GM13977 (cell line): ENCODE measurements around the gene LSG1.

Source experiments
- DNase-seq: peaks from one replicate; pipeline ENCODE4 v3.0.0; 2012; ENCODE audit warnings: low spot score
- in situ Hi-C: fragments of 300-500 bp; cut with MboI; formaldehyde crosslinking; loops from one replicate; pipeline ENCODE4 v1.12.0; 2022; ENCODE audit warnings: low sequenced_read_pairs, low pct_unique_long_range_greater_than_20kb, mixed read lengths, inconsistent platforms; ENCODE audit not compliant: unreplicated experiment
- TF ChIP-seq, protein P1 (sequence below): IDR thresholded peaks from 2 replicates; pipeline ENCODE4 v1.5.1; 2012; ENCODE audit warnings: mild to moderate bottlenecking, control low read depth; ENCODE audit not compliant: insufficient read depth; ENCODE audit errors: extremely low read depth, missing control alignments

Gene LSG1

GRCh38 chr3:194702545-194702944 lies 30.6 kb upstream of the LSG1 start:
- no peak for DNase-seq
- TF ChIP-seq, protein P1, sequence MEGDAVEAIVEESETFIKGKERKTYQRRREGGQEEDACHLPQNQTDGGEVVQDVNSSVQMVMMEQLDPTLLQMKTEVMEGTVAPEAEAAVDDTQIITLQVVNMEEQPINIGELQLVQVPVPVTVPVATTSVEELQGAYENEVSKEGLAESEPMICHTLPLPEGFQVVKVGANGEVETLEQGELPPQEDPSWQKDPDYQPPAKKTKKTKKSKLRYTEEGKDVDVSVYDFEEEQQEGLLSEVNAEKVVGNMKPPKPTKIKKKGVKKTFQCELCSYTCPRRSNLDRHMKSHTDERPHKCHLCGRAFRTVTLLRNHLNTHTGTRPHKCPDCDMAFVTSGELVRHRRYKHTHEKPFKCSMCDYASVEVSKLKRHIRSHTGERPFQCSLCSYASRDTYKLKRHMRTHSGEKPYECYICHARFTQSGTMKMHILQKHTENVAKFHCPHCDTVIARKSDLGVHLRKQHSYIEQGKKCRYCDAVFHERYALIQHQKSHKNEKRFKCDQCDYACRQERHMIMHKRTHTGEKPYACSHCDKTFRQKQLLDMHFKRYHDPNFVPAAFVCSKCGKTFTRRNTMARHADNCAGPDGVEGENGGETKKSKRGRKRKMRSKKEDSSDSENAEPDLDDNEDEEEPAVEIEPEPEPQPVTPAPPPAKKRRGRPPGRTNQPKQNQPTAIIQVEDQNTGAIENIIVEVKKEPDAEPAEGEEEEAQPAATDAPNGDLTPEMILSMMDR, result no peak
- in situ Hi-C loops, result no loop called here

GRCh38 chr3:194696702-194697101 lies 24.7 kb upstream of the LSG1 start:
- TF ChIP-seq, protein P1, result no peak
- in situ Hi-C loops, result loop anchor here (25.0 kb wide), 2 partner anchors 266 to 841 kb away; partner anchors contain the start of gene PPP1R2
- no peak for DNase-seq

- TF ChIP-seq, protein P1, result no peak
- peak; percentile 82 for DNase-seq
- in situ Hi-C loops, result loop anchor here (25.0 kb wide), 2 partner anchors 271 to 846 kb away; partner anchors contain the start of gene PPP1R2
Measured at GRCh38 chr3:194691481-194692283, 19.7 kb upstream of the LSG1 start.

DNA sequence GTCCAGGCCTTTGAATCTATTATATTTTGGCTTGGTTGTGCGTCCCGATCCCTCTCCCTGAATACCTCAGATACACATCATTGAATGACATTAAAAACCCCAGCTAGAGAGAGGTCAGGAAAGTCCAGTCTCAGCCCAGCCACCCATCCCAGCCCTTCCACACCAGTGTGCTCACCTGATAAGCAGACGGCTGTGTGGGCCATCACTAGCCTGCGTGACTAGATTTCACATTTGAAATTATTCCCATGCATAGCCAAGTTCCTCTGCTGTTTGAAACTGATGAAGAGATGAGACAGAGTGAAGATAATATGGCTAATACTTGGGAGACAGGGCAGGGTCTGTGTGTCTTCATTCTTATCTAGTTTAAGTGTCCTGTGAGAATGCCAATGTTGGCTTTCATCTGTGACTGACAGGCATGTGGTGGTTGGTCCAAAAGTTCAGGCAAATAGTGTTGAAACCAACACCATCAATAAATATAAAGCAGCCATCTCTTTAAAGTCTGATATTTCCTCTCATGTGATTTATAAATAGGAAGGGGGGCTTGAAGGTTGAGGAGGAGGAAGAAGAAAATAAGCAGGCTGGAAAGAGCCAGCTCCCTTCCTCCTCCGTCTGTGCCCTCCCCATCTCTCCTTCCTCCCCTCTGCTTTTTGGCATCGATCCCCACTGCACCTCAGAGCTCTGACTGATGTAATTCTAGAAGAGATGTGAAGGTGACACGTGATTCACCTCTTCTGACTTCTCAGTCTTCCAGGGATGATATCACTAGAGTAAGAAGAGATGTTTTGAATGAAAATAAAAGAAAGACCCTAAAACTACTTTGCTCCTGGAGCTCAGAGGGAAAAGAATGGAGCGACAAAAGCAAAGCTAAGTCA lies 18.7 kb upstream of the LSG1 start:
- DNase-seq, result no peak
- in situ Hi-C loops, result loop anchor here (25.0 kb wide), 2 partner anchors 272 to 847 kb away; partner anchors contain the start of gene PPP1R2
- TF ChIP-seq, protein P1, result no peak

- peak; percentile 30 for DNase-seq
- TF ChIP-seq, protein P1, result no peak
- in situ Hi-C loops, result loop anchor here (10.0 to 25.0 kb wide), 4 partner anchors 273 to 848 kb away; partner anchors contain the start of gene PPP1R2
Measured at GRCh38 chr3:194689493-194689944, 17.5 kb upstream of the LSG1 start.

GRCh38 chr3:194688946-194689345 lies 17.0 kb upstream of the LSG1 start:
- TF ChIP-seq, protein P1, result no peak
- in situ Hi-C loops, result loop anchor here (10.0 to 25.0 kb wide), 4 partner anchors 273 to 848 kb away; partner anchors contain the start of gene PPP1R2
- no peak for DNase-seq
